T47D (cell line): ENCODE measurements around the gene CD320.
"Not testable (repeated sequence)": the region's sequence is repeated elsewhere in the genome, so short reads cannot be mapped to it uniquely, and the experiment has no call there.

Experiments
- DNase-seq, 2 experiments: peaks; one replicate each; pipeline versions ENCODE4 v3.0.0 to v3.0.0-alpha.2; 2011 to 2012; ENCODE audit warnings: low read depth in 1 of 2, low spot score in 1 of 2
- JUND ChIP-seq: IDR thresholded peaks from 2 replicates; pipeline ENCODE4 v1.6.1; 2012; ENCODE audit warnings: low read depth
- in situ Hi-C: cut with HindIII; loops from 2 replicates; pipeline ENCODE4 v1.10.0; 2016; ENCODE audit warnings: low sequenced_read_pairs, low pct_unique_long_range_greater_than_20kb

The CD320 gene

GRCh38 chr19:8324186-8325050 is 16.3 kb upstream of the CD320 start:
- DNase-seq: no peak

DNA sequence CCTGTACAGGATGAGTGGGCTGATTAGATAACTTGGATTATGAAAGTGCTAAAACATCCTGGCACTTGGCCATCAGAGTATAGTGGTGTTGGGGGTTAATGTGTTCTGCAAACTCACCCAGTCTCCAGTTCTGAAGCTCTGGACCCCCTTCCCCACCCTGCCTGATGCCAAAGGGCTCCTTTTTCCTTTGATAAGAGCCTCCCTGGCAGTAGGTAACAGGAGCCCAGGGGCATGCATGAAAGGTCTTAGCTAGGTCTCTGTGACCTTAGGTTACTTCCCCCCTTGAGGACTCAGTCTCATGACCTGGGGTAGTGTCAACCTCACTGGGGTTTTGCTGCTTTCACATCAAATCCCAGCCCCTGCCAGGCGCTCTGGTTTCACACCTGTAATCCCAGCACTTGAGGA is 15.6 kb upstream of the CD320 start:
- in situ Hi-C loops: no loop called here
- no peak for DNase-seq
- no peak for TF ChIP-seq JUND

More at GRCh38 chr19:8324186-8325050, 16.3 kb upstream of the CD320 start:
- in situ Hi-C loops: no loop called here
- no peak for TF ChIP-seq JUND

DNA sequence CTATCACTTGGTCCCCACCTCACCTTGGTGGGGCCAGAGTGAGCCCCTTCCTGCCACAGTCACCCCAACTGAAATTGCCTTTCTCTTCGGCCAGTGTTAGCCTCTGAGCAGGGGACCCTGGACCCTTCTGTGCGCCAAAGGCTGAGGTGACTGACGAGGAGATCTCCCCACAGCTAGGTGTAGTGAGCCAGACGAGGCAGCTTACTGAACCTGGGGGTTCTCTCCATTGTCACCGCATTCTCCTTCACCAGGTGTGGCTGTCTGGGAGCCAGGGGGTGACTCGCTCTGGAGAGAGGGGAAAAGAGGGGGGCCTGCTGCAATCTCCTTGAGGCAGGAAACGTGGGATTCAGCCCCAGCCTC is 14.5 kb upstream of the CD320 start:
- in situ Hi-C loops: no loop called here
- no peak for TF ChIP-seq JUND
- no peak for DNase-seq

- DNase-seq: no peak
- no peak for TF ChIP-seq JUND
- in situ Hi-C loops: no loop called here
Observed at GRCh38 chr19:8321986-8322637, 14.0 kb upstream of the CD320 start.

GRCh38 chr19:8321067-8321985 is 13.2 kb upstream of the CD320 start, which contains the start of the genes NDUFA7 and RPS28:
Gene NDUFA7 (minus strand): TSS chr19:8321375. CDS start chr19:8321358, 17 bp downstream.
Gene RPS28 (plus strand): TSS chr19:8321496. CDS start chr19:8321531, 35 bp downstream.
- no peak for TF ChIP-seq JUND
- in situ Hi-C loops: no loop called here
- DNase-seq: peak; percentile 48 to 94

GRCh38 chr19:8320564-8321066 is 12.5 kb upstream of the CD320 start:
- in situ Hi-C loops: no loop called here
- no peak for DNase-seq

GRCh38 chr19:8319807-8320520 is 11.8 kb upstream of the CD320 start:
- DNase-seq: no peak
- in situ Hi-C loops: no loop called here
- no peak for TF ChIP-seq JUND

More at GRCh38 chr19:8320564-8321066, 12.5 kb upstream of the CD320 start:
- TF ChIP-seq JUND: no peak

DNA sequence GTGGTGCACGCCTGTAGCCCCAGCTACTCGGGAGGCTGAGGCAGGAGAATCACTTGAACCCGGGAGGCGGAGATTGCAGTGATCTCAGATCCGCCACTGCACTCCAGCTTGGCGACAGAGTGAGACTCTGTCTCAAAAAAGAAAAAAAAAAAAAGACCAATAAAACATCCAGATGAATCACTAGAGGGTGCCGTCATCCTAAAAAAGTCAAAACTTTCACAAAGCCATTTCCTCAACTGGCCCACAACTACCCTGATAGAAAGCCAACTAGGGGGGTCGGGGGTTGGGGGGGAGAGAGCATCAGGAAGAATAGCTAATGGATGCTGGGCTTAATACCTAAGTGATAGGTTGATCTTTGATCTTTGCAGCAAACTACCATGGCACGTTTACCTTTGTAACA is 10.7 kb upstream of the CD320 start:
- in situ Hi-C loops, DNase-seq: not testable (repeated sequence)

- no peak for TF ChIP-seq JUND
- in situ Hi-C loops: no loop called here
- DNase-seq: no peak
Observed at GRCh38 chr19:8316351-8317125, 8.4 kb upstream of the CD320 start.

DNA sequence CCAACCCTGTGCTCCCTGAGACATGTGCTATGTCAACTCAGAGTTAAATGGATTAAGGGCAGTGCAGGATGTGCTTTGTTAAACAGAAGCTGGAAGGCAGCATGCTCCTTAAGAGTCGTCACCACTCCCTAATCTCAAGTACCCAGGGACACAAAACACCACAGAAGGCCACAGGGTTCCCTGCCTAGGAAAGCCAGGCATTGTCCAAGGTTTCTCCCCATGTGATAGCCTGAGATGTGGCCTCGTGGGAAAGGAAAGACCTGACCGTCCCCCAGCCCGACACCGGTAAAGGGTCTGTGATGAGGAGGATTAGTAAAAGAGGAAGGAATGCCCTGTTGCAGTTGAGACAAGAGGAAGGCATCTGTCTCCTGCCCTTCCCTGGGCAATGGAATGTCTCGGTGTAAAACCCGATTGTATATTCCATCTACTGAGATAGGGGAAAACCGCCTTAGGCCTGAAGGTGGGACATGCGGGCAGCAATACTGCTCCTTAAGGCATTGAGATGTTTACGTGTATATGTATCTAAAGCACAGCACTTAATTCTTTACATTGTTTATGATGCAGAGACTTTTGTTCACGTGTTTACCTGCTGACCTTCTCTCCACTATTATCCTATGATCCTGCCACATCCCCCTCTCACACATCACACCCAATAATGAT is 7.0 kb upstream of the CD320 start:
- DNase-seq, in situ Hi-C loops: not testable (repeated sequence)
